Stomach (tissue), 4 donors: ENCODE results near the gene RBMS3.

Experiments used
- CTCF ChIP-seq, 7 experiments: fragments of 450-650 bp in 4 of 7; fragments of 200-600 bp in 3 of 7; sonication (generic) in 3 of 7; IDR thresholded peaks; one replicate each; pipeline ENCODE4 v1.5.1; 2016 to 2019; ENCODE audit warnings: antibody characterized with exemption in 7 of 7, control low read depth in 2 of 7, mild to moderate bottlenecking in 1 of 7
- EP300 ChIP-seq: sonication (generic); formaldehyde crosslinking; IDR thresholded peaks from one replicate; pipeline ENCODE4 v1.6.1; 2017; ENCODE audit warnings: antibody characterized with exemption
- POLR2A ChIP-seq, 4 donors: fragments of 450-650 bp; IDR thresholded peaks; one replicate each; pipeline ENCODE4 v1.6.1; 2016; ENCODE audit warnings: antibody characterized with exemption in 4 of 4, control low read depth in 2 of 4, mild to moderate bottlenecking in 1 of 4, moderate library complexity in 1 of 4

GRCh38 chr3:29512641-29513040 lies 231.8 kb downstream of the RBMS3 start:
- TF ChIP-seq CTCF (IDR thresholded peaks at IDR 0.05) = no peak
- no peak for TF ChIP-seq POLR2A (IDR thresholded peaks at IDR 0.05)
- no peak for TF ChIP-seq EP300
